HepG2 (cell line): ENCODE results near the gene GRB2. TPM values are rescaled to one million over a fixed set of nuclear protein-coding genes. Genes with fewer than 3 reads are reported as not detected.

ENCODE experiments used
- ATAC-seq: fragments of 200-7000 bp; cut with Tn5 transposase; 3 replicates; pipeline ENCODE4 v1.9.1; 2020; ENCODE audit warnings: mild to moderate bottlenecking, moderate library complexity
- BruUV-seq: library from RNA; stranded (reverse); fragments of 400-500 nt; replicated peaks from 2 replicates; lab custom pipeline; 2021; lab: Mats Ljungman, UMichigan
- CTCF ChIA-PET: fragments of 300-600 bp; formaldehyde crosslinking; extraction: SDS; loops from one replicate; lab custom pipeline; 2021; ENCODE audit warnings: low total read pairs, inconsistent platforms, low intra/inter-chr PET ratio; lab: Yijun Ruan, JAX
- POLR2A ChIA-PET: fragments of 350-600 bp; sonication (Branson Sonifier 250); formaldehyde crosslinking; loops from one replicate; lab custom pipeline; 2020; ENCODE audit warnings: antibody characterized with exemption, inconsistent platforms; lab: Yijun Ruan, JAX
- DNase-seq: peaks from one replicate; pipeline ENCODE4 v3.0.0-alpha.2; 2015; ENCODE audit warnings: low spot score
- FAIRE-seq: peaks from 3 replicates; lab custom pipeline; 2011; peaks lifted over from hg19 to GRCh38; lab: Jason Lieb, UNC
- H2AFZ ChIP-seq: one replicate; pipeline ENCODE4 v1.6.1; 2011; ENCODE audit warnings: low read length, inconsistent platforms
- H3K27ac ChIP-seq: fragments of 300-600 bp; 3 replicates; pipeline ENCODE4 v1.8.0; 2011; ENCODE audit warnings: mixed run types, mild to moderate bottlenecking, mixed read lengths, low read length, inconsistent platforms; ENCODE audit not compliant: insufficient read depth; ENCODE audit errors: extremely low read length
- H3K27me3 ChIP-seq, 2 experiments: fragments of 200-600 bp in 1 of 2; 2 replicates in 1 of 2; 3 replicates in 1 of 2; pipeline versions ENCODE4 v1.6.0 to v1.8.0; 2011; ENCODE audit warnings: low read length in 2 of 2, mild to moderate bottlenecking in 2 of 2, moderate library complexity in 2 of 2, inconsistent platforms in 1 of 2; ENCODE audit not compliant: insufficient read depth in 2 of 2, control insufficient read depth in 1 of 2
- H3K36me3 ChIP-seq, 2 experiments: fragments of 200-600 bp in 1 of 2; replicated peaks in 1 of 2; 2 replicates in 1 of 2; 3 replicates in 1 of 2; pipeline versions ENCODE4 v1.5.1 to v1.8.0; 2011; ENCODE audit warnings: low read length in 2 of 2, inconsistent platforms in 1 of 2; ENCODE audit not compliant: insufficient read depth in 2 of 2, control insufficient read depth in 1 of 2
- H3K4me1 ChIP-seq: 2 replicates; pipeline ENCODE4 v1.5.1; 2012; ENCODE audit warnings: low read length, inconsistent platforms; ENCODE audit not compliant: insufficient read depth
- H3K4me2 ChIP-seq: 2 replicates; pipeline ENCODE4 v1.6.0; 2011; ENCODE audit warnings: low read depth, low read length, inconsistent platforms
- H3K4me3 ChIP-seq, 3 experiments: fragments of 200-600 bp in 1 of 3; sonication (generic), shearing (Covaris generic) in 1 of 3; replicated peaks in 1 of 3; 2 replicates each; pipeline ENCODE4 v1.5.1; 2011 to 2016; ENCODE audit warnings: low read length in 3 of 3, inconsistent platforms in 2 of 3, low read depth in 2 of 3, mild to moderate bottlenecking in 2 of 3, control low read depth in 1 of 3, mixed read lengths in 1 of 3; ENCODE audit not compliant: insufficient read depth in 1 of 3
- H3K79me2 ChIP-seq: one replicate; pipeline ENCODE4 v1.6.1; 2011; ENCODE audit warnings: low read length, inconsistent platforms; ENCODE audit not compliant: insufficient read depth
- H3K9ac ChIP-seq: 2 replicates; pipeline ENCODE4 v1.6.0; 2011; ENCODE audit warnings: mild to moderate bottlenecking, low read depth, low read length, inconsistent platforms; ENCODE audit not compliant: insufficient read depth
- H3K9me3 ChIP-seq: 2 replicates; pipeline ENCODE4 v1.5.1; 2012; ENCODE audit warnings: mild to moderate bottlenecking, low read length
- H4K20me1 ChIP-seq: 2 replicates; pipeline ENCODE4 v1.6.0; 2011; ENCODE audit warnings: inconsistent platforms, mild to moderate bottlenecking, low read length, moderate library complexity; ENCODE audit not compliant: insufficient read depth
- ARNT ChIP-seq: fragments of 450-650 bp; IDR thresholded peaks from 2 replicates; pipeline ENCODE4 v1.6.1; 2017
- ETV5 ChIP-seq: IDR thresholded peaks from 2 replicates; pipeline ENCODE4 v1.6.1; 2018; ENCODE audit warnings: missing biosample characterization, missing genetic modification reagents, inconsistent platforms, borderline replicate concordance
- FOXP4 ChIP-seq: sonication (generic); formaldehyde crosslinking; IDR thresholded peaks from 2 replicates; pipeline ENCODE4 v1.4.0; 2020; ENCODE audit warnings: missing genetic modification reagents
- SOX6 ChIP-seq, 2 experiments: fragments of 450-650 bp in 1 of 2; sonication (generic) in 1 of 2; formaldehyde crosslinking in 1 of 2; IDR thresholded peaks; 2 replicates each; pipeline versions ENCODE4 v1.4.0 to v1.6.1; 2017 to 2020; ENCODE audit warnings: antibody characterized with exemption in 1 of 2, mild to moderate bottlenecking in 1 of 2, missing genetic modification reagents in 1 of 2
- TEAD3 ChIP-seq: optimal IDR thresholded peaks from 2 replicates; pipeline ENCODE3; 2016; ENCODE audit warnings: borderline replicate concordance
- ZFP41 ChIP-seq: sonication (generic); formaldehyde crosslinking; IDR thresholded peaks from 2 replicates; pipeline ENCODE4 v1.4.0; 2020; ENCODE audit warnings: mild to moderate bottlenecking, missing genetic modification reagents, borderline replicate concordance
- ZNF841 ChIP-seq: sonication (generic); formaldehyde crosslinking; IDR thresholded peaks from 2 replicates; pipeline ENCODE4 v1.8.1; 2023; ENCODE audit warnings: missing genetic modification reagents, borderline replicate concordance
- WGBS: methylation state at CpG from one replicate; pipeline ENCODE4 v1.1.6; 2017; ENCODE audit warnings: low lambda C conversion rate; 5-methylcytosine and 5-hydroxymethylcytosine counted together
- in situ Hi-C: cut with HindIII; loops from 2 replicates; pipeline ENCODE4 v1.10.0; 2017; ENCODE audit warnings: low pct_unique_long_range_greater_than_20kb; ENCODE audit not compliant: extremely low pct_ligation_motif_present
- intact Hi-C: fragments of 100-400 bp; cut with micrococcal nuclease; formaldehyde crosslinking; loops from one replicate; pipeline ENCODE4 v1.10.0; 2022; ENCODE audit not compliant: unreplicated experiment
- polyA plus RNA-seq, 8 experiments: library from polyadenylated mRNA; depleted of rRNA in 3 of 8; stranded (reverse) in 7 of 8; unstranded in 1 of 8; fragments of >200 nt; fragmentation: Illumina TruSeq in 4 of 8; extraction: Trizol in 4 of 8; gene quantifications; 2 replicates each; pipeline versions ENCODE4 v1.2.1 to v1.2.3, GENCODE V29; 2011 to 2016; ENCODE audit warnings: low read depth in 4 of 8, missing spikeins in 1 of 8, mixed read lengths in 1 of 8; ENCODE audit not compliant: insufficient read depth in 1 of 8
- total RNA-seq, 5 experiments: library from RNA; depleted of rRNA; stranded (reverse); fragments of >200 nt; fragmentation: Illumina TruSeq; extraction: Trizol; gene quantifications; 2 replicates each; pipeline ENCODE4 v1.2.3, GENCODE V29; 2016; ENCODE audit warnings: low read depth in 1 of 5

GRB2 gene
- total and polyA plus RNA-seq, 2 of the 13 experiments (the other 11 are each of a cell fraction or from before 2014, with no cell fraction given), result 84.6 to 92.3 TPM

- no peak for TF ChIP-seq SOX6 (IDR thresholded peaks at IDR 0.05)
- TF ChIP-seq SOX6 (CRISPR knock-in tag; IDR thresholded peaks at IDR 0.05), result peak; percentile 88
- peak; percentile 25; the same call in 1 of the 2 replicates for TF ChIP-seq ETV5 (CRISPR knock-in tag)
- no peak for TF ChIP-seq ZFP41
Observed at GRCh38 chr17:75442168-75443103, 37.0 kb upstream of the GRB2 start (continued).

- Histone ChIP-seq H3K4me2 (peak overlapping the region; percentile 44; the same call in 1 of the 2 replicates), H3K36me3 (no peaks in the 10 kb centered on the region), H3K4me3 (no peak overlapping the region), H3K79me2 (no peaks in the 10 kb centered on the region), H3K9ac (no peak overlapping the region), H2AFZ (peak overlapping the region; percentile 60), H3K4me1 (peaks cover 75% of the 10 kb centered on the region), H3K9me3 (no peaks in the 10 kb centered on the region), H4K20me1 (no peaks in the 10 kb centered on the region), H3K27ac (no peak overlapping the region), H3K27me3 (no peaks in the 10 kb centered on the region)
- in situ Hi-C loops, result no loop called here
- intact Hi-C loops, result no loop called here
- 29% methylated on average over 10 of the region's 10 CpGs for WGBS
- FAIRE-seq (no peak), DNase-seq (no peak), ATAC-seq (no peak)
- TF ChIP-seq ARNT (no peak), FOXP4 (CRISPR knock-in tag) (0 out of 2 replicates have a peak, but pooled peaks have one; percentile 22), ZNF841 (CRISPR knock-in tag) (no peak), TEAD3 (CRISPR knock-in tag) (peak; percentile 74)
- CTCF ChIA-PET, result no interaction called here
- BruUV-seq, result no TSS peak
- POLR2A ChIA-PET, result interaction anchor here (0.8 to 1.6 kb wide), 4 partner anchors 11 to 18 kb away, joined by 3 to 9 read pairs (median 4); partner anchors contain the start of gene TMEM94
Observed at GRCh38 chr17:75440738-75441448, 35.4 kb upstream of the GRB2 start.
